K562 (cell line): ENCODE measurements around the gene LENEP. TPM values are rescaled to one million over a fixed set of nuclear protein-coding genes. Genes with fewer than 3 reads are reported as not detected.

Experiments used
- CSDE1 ChIP-seq, 2 experiments: fragments of 450-650 bp; IDR thresholded peaks; 2 replicates each; pipeline ENCODE4 v1.6.1; 2016; ENCODE audit warnings: mild to moderate bottlenecking in 1 of 2
- MAFF ChIP-seq: IDR thresholded peaks from 2 replicates; pipeline ENCODE4 v1.6.1; 2012; ENCODE audit warnings: low read length, improper control_type of control experiment
- MGA ChIP-seq: fragments of 450-650 bp; IDR thresholded peaks from 2 replicates; pipeline ENCODE4 v1.6.1; 2016; ENCODE audit warnings: mild to moderate bottlenecking, moderate library complexity
- TRIM28 ChIP-seq: fragments of 450-650 bp; IDR thresholded peaks from 2 replicates; pipeline ENCODE4 v1.6.1; 2017
- ZNF318 ChIP-seq, 2 experiments: fragments of 450-650 bp; IDR thresholded peaks; 2 replicates each; pipeline ENCODE4 v1.6.1; 2016; ENCODE audit warnings: mild to moderate bottlenecking in 2 of 2, borderline replicate concordance in 1 of 2, low read depth in 1 of 2, moderate library complexity in 1 of 2
- polyA plus RNA-seq, 8 experiments: library from polyadenylated mRNA; depleted of rRNA in 4 of 8; stranded (reverse) in 5 of 8; unstranded in 3 of 8; fragments of >200 nt; fragmentation: Nextera tagmentation in 2 of 8; fragmentation: Illumina TruSeq in 1 of 8; extraction: Ambion mirVana in 2 of 8; extraction: Trizol in 1 of 8; gene quantifications; 2 replicates each; pipeline versions ENCODE4 v1.2.1 to v1.2.3, GENCODE V29; 2011 to 2014; ENCODE audit warnings: inconsistent platforms in 1 of 8, missing spikeins in 1 of 8
- total RNA-seq, 7 experiments: library from RNA; depleted of rRNA in 6 of 7; stranded (reverse); fragments of >200 nt in 6 of 7; fragmentation: Illumina TruSeq in 2 of 7; extraction: Trizol in 2 of 7; gene quantifications; 2 replicates each; pipeline versions ENCODE4 v1.2.1 to v1.2.3, GENCODE V29; 2011 to 2021; ENCODE audit warnings: low replicate concordance in 1 of 7

LENEP gene
- total and polyA plus RNA-seq, 9 of the 15 experiments (the other 6 are each of a cell fraction or from before 2014, with no cell fraction given), result 0.23 to 0.87 (median 0.67) TPM; not detected in 5

GRCh38 chr1:155026154-155026553 is 32.8 kb downstream of the LENEP start (continued):
- no peak for TF ChIP-seq MGA
- TF ChIP-seq CSDE1 (IDR thresholded peaks at IDR 0.05), result no peak
- no peak for TF ChIP-seq ZNF318 (IDR thresholded peaks at IDR 0.05; ENCODE audit: borderline replicate concordance in 1 of 2, low read depth in 1 of 2)
- no peak for TF ChIP-seq MAFF
- no peak for TF ChIP-seq TRIM28
